ENCODE data around the gene CCDC197. TPM values are rescaled to one million over a fixed set of nuclear protein-coding genes. Genes with fewer than 3 reads are reported as not detected.

The CCDC197 gene
- total and polyA plus RNA-seq, 7 donors: not detected

- no peaks in the 10 kb centered on the region for H3K9me3 ChIP-seq
- no peaks in the 10 kb centered on the region for H3K27me3 ChIP-seq
- peaks cover 0 to 84% (median 76%) of the 10 kb centered on the region in 4 donors for H3K4me1 ChIP-seq
- DNase-seq: no peak
- no peak overlapping the region for H3K4me3 ChIP-seq
- peaks cover 5 to 53% (median 18%) of the 10 kb centered on the region in 4 donors for H3K36me3 ChIP-seq
- no peak for TF ChIP-seq POLR2AphosphoS5 (IDR thresholded peaks at IDR 0.05)
- no peak for TF ChIP-seq EP300 (IDR thresholded peaks at IDR 0.05)
- no peak for TF ChIP-seq POLR2A (IDR thresholded peaks at IDR 0.05)
- TF ChIP-seq CTCF (IDR thresholded peaks at IDR 0.05): no peak
- 45 to 47% methylated on average over 19 of the region's 19 CpGs for WGBS, 2 donors
- H3K27ac ChIP-seq: peak overlapping the region; percentile 77 to 92 (median 80)
- intact Hi-C loops (cut with DNase I): no loop called here
These were observed 41.9 kb upstream of the CCDC197 start for GRCh38 chr14:93954900-93955849.

DNA sequence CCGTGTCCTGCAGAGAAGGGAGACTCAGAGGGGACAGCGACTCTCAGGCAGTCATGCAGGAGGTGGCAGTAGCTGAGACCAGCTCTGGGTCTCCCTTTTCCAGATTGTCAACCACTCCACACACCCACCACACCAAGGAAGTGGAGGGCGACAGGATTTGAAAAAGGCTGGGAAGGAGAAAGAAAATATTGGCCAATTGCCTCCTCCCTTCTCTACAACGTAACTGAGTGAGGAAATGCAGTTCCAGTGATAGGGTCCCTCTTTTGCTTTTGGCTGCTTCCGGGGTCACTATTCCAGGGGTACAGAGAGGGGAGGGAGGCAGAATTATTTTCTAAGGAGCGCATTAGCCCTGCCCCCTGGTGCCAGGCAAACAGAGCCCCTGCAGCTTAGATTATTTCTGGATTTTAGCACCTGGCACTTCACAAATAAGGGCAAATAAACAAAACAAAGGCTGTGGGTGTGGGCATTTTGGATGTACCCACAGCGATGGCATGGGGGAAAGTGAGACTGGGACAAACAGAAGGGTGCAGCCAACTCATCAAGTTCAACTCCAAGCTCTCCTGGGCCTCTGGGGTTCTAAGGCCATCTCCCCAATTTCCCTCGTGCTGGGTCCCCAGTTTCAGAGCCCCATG, 41.1 kb upstream of the CCDC197 start:
- H3K9me3 ChIP-seq: no peaks in the 10 kb centered on the region
- H3K4me3 ChIP-seq: no peak overlapping the region
- WGBS, 2 donors: 42 to 64% methylated on average over 8 of the region's 8 CpGs
- peaks cover 1 to 51% (median 15%) of the 10 kb centered on the region in 4 donors for H3K36me3 ChIP-seq
- DNase-seq: no peak
- TF ChIP-seq CTCF (IDR thresholded peaks at IDR 0.05) (no peak), POLR2A (IDR thresholded peaks at IDR 0.05) (no peak), POLR2AphosphoS5 (IDR thresholded peaks at IDR 0.05) (no peak), EP300 (IDR thresholded peaks at IDR 0.05) (no peak)
- intact Hi-C loops (cut with DNase I): no loop called here
- no peaks in the 10 kb centered on the region for H3K27me3 ChIP-seq
- peaks cover 0 to 91% (median 78%) of the 10 kb centered on the region in 4 donors for H3K4me1 ChIP-seq
- peak overlapping the region; percentile 77 to 92 (median 80) for H3K27ac ChIP-seq

DNA sequence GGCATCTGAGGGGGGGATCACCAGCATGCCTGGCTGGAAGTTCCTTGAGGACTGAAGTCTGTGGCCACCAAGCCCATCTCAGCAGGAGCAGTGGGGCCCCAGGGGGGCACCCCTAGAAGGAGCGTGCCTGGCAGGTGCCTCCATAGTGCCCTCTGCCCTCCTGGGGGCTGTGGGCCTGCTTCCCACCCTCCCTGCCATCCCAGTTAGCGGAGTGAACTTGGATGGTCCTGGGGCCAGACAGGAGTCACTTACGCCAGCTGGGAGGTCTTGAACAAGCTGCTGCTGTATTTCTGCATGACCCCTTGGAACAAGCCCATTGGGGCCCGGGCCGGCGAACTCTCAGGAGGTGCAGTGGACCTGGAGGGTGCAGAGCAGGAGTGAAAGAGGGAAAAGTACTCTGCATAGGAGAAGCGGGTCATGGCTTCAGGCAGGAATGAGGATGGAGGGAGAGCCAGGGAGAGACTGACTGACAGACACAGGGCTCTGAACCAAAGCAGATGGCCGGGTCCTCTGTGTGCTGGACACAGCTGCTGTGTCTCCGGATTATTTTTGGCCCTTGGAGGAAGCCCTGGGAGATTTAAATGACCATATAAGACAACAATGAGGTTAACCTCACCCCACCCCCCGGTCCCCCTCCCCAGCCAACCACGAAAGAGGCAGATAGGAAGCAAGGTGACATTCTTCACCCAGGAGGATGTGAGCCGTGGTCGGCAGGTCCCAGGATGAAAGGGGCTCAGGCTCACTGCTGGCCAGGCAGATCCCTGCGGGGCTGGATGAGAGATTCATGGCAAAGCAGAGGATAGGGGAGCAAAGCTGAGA, 40.4 kb upstream of the CCDC197 start:
- intact Hi-C loops (cut with DNase I): no loop called here
- H3K4me3 ChIP-seq: no peak overlapping the region
- 53 to 65% methylated on average over 14 of the region's 14 CpGs for WGBS, 2 donors
- peaks cover 0 to 56% (median 17%) of the 10 kb centered on the region in 4 donors for H3K36me3 ChIP-seq
- TF ChIP-seq POLR2A (IDR thresholded peaks at IDR 0.05): no peak
- TF ChIP-seq CTCF (IDR thresholded peaks at IDR 0.05): no peak
- TF ChIP-seq POLR2AphosphoS5 (IDR thresholded peaks at IDR 0.05): peak in 2 of 4 donors; percentile 57 to 65
- TF ChIP-seq EP300 (IDR thresholded peaks at IDR 0.05): peak in 1 of 4 donors; percentile 37
- H3K27me3 ChIP-seq: no peaks in the 10 kb centered on the region
- H3K9me3 ChIP-seq: no peaks in the 10 kb centered on the region
- no peak for DNase-seq
- H3K4me1 ChIP-seq: peaks cover 0 to 98% (median 78%) of the 10 kb centered on the region in 4 donors
- H3K27ac ChIP-seq: peak overlapping the region; percentile 77 to 92 (median 80)

GRCh38 chr14:93957333-93957710, 39.8 kb upstream of the CCDC197 start:
- H3K4me3 ChIP-seq: no peak overlapping the region
- no peaks in the 10 kb centered on the region for H3K27me3 ChIP-seq
- no peak for TF ChIP-seq POLR2A (IDR thresholded peaks at IDR 0.05)
- TF ChIP-seq POLR2AphosphoS5 (IDR thresholded peaks at IDR 0.05): no peak
- TF ChIP-seq CTCF (IDR thresholded peaks at IDR 0.05): no peak
- TF ChIP-seq EP300 (IDR thresholded peaks at IDR 0.05): no peak
- 81 to 86% methylated on average over 7 of the region's 7 CpGs for WGBS, 2 donors
- intact Hi-C loops (cut with DNase I): no loop called here
- H3K27ac ChIP-seq: peak overlapping the region; percentile 77 to 92 (median 80)
- no peaks in the 10 kb centered on the region for H3K9me3 ChIP-seq
- DNase-seq: no peak
- peaks cover 0 to 93% (median 73%) of the 10 kb centered on the region in 4 donors for H3K4me1 ChIP-seq
- peaks cover 0 to 56% (median 15%) of the 10 kb centered on the region in 4 donors for H3K36me3 ChIP-seq

Measured in sigmoid colon (tissue), 7 donors.